Lung (tissue), 12 donors: ENCODE results near the gene FBN3. TPM values are rescaled to one million over a fixed set of nuclear protein-coding genes. Genes with fewer than 3 reads are reported as not detected.

ENCODE experiments used
- ATAC-seq: fragments of 200-7000 bp; cut with Tn5 transposase; one replicate; pipeline ENCODE4 v1.9.1; 2020; ENCODE audit warnings: moderate number of reproducible peaks; ENCODE audit not compliant: insufficient read depth, low FRiP score
- DNase-seq, 3 donors: peaks; one replicate each; pipeline ENCODE4 v3.0.0-alpha.2; 2013 to 2017
- H3K27ac ChIP-seq, 2 donors: one replicate each; pipeline ENCODE4 v1.5.1; 2013; ENCODE audit warnings: mild to moderate bottlenecking in 2 of 2, moderate library complexity in 2 of 2, control low read depth in 1 of 2, inconsistent platforms in 1 of 2, low read depth in 1 of 2, low read length in 1 of 2
- H3K27me3 ChIP-seq, 3 donors: one replicate each; pipeline ENCODE4 v1.5.1; 2013; ENCODE audit warnings: low read length in 2 of 3; ENCODE audit not compliant: control insufficient read depth in 3 of 3, insufficient read depth in 3 of 3
- H3K36me3 ChIP-seq, 4 donors: one replicate each; pipeline ENCODE4 v1.5.1; 2013; ENCODE audit warnings: low read length in 4 of 4, mild to moderate bottlenecking in 1 of 4, moderate library complexity in 1 of 4; ENCODE audit not compliant: control insufficient read depth in 4 of 4, insufficient read depth in 4 of 4
- H3K4me1 ChIP-seq, 5 donors: one replicate each; pipeline ENCODE4 v1.5.1; 2013; ENCODE audit warnings: low read length in 5 of 5, mild to moderate bottlenecking in 2 of 5, moderate library complexity in 1 of 5; ENCODE audit not compliant: control insufficient read depth in 5 of 5, insufficient read depth in 5 of 5
- H3K4me3 ChIP-seq: one replicate; pipeline ENCODE4 v1.5.1; 2013; ENCODE audit warnings: mild to moderate bottlenecking, control low read depth, moderate library complexity
- H3K9ac ChIP-seq, 2 donors: one replicate each; pipeline ENCODE4 v1.5.1; 2013; ENCODE audit warnings: low read length in 2 of 2, control low read depth in 1 of 2; ENCODE audit not compliant: insufficient read depth in 1 of 2
- H3K9me3 ChIP-seq, 4 donors: one replicate each; pipeline ENCODE4 v1.5.1; 2013; ENCODE audit warnings: low read length in 3 of 4, mild to moderate bottlenecking in 1 of 4, moderate library complexity in 1 of 4; ENCODE audit not compliant: control insufficient read depth in 4 of 4, insufficient read depth in 3 of 4
- WGBS, 2 donors: extraction: QIAGEN DNeasy Blood & Tissue Kit; methylation state at CpG; one replicate each; pipeline ENCODE4 v1.1.7; 2013; 5-methylcytosine and 5-hydroxymethylcytosine counted together
- polyA plus RNA-seq, 2 donors: library from polyadenylated mRNA; stranded (reverse); fragments of 200-250 nt; gene quantifications; one replicate each; pipeline ENCODE4 v1.2.1, GENCODE V29; 2013
- total RNA-seq, 2 donors: library from RNA; depleted of rRNA in 1 of 2; stranded (reverse); fragments of >200 nt in 1 of 2; gene quantifications; one replicate each; pipeline ENCODE4 v1.2.1, GENCODE V29; 2014 to 2021
- TF ChIP-seq, protein P1 (sequence below): IDR thresholded peaks from 2 replicates; pipeline ENCODE4 v1.5.1; 2012; ENCODE audit warnings: mild to moderate bottlenecking; ENCODE audit errors: control extremely low read depth, extremely low read depth
- donor health status: control.
- donor health status: control.
- donor health status: Bipolar disorder and iron deficiency.
- donor health status: healthy.
- donor health status: DM: yes; HTN: yes; CAD: no.

Gene FBN3
- total and polyA plus RNA-seq, 4 donors: 0.32 to 26.4 (median 2.1) TPM

DNA sequence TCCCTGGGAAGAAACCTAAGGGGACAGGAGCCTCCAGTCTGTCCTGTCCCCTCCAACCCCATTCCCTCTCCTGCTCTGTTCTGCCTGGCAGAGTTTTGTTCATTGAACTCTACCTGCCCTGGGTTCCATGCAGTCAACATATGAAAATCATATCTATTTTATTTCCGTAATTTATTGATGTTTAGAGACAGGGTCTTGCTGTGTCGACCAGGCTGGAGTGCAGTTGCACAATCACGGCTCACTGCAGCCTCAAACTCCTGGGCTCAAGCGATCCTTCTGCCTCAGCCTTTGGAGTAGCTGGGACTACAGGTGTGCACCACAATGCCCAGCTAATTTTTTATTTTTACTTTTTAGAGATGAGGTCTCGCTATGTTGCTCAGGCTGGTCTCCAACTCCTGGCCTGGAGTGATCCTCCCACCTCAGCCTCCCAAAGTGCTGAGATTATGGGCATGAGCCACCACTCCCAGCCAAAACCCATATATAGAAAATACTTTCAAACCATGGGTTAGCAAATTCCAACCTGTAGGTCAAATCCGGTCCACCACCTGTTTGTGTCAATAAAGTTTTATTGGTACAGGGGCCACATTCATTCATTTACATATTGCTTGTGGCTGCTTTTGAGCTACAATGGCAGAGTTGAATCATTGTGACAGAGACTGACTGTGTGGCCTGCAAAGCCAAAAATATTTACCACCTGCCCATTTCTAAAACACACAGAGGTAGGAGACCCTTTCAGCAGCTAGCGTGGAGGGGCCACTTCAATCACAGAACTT lies 39.3 kb downstream of the FBN3 start:
- no peak for DNase-seq
- Histone ChIP-seq H3K9me3 (peaks cover 0 to 6% (median 0%) of the 10 kb centered on the region in 4 donors), H3K4me1 (peaks cover 0 to 1% (median 0%) of the 10 kb centered on the region in 5 donors), H3K9ac (no peak overlapping the region), H3K27me3 (no peaks in the 10 kb centered on the region), H3K27ac (no peak overlapping the region), H3K36me3 (peaks cover 0 to 9% (median 2%) of the 10 kb centered on the region in 4 donors), H3K4me3 (no peak overlapping the region)
- TF ChIP-seq, protein P1, sequence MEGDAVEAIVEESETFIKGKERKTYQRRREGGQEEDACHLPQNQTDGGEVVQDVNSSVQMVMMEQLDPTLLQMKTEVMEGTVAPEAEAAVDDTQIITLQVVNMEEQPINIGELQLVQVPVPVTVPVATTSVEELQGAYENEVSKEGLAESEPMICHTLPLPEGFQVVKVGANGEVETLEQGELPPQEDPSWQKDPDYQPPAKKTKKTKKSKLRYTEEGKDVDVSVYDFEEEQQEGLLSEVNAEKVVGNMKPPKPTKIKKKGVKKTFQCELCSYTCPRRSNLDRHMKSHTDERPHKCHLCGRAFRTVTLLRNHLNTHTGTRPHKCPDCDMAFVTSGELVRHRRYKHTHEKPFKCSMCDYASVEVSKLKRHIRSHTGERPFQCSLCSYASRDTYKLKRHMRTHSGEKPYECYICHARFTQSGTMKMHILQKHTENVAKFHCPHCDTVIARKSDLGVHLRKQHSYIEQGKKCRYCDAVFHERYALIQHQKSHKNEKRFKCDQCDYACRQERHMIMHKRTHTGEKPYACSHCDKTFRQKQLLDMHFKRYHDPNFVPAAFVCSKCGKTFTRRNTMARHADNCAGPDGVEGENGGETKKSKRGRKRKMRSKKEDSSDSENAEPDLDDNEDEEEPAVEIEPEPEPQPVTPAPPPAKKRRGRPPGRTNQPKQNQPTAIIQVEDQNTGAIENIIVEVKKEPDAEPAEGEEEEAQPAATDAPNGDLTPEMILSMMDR: no peak
- ATAC-seq: no peak
- 94 to 96% methylated on average over 7 of the region's 7 CpGs for WGBS, 2 donors

DNA sequence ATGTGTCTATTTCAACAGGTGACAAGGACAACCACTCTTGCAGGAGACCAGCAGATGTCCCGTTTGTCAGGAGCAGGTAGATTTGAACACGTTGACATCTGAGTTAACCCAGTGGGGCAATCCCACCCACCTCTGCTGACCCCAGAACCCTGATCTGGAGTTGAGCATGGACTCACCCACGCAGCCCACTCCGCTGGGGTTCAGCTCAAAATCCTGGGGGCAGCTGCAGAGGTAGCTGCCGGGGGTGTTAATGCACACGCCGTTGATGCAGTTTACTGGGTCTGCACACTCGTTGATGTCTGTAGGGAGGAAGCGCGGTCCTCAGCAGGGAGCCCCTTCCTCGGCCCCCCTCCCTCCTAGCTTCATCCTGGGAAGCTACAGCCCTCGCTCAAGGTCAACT lies 39.9 kb downstream of the FBN3 start:
- Histone ChIP-seq H3K27ac (no peak overlapping the region), H3K9ac (no peak overlapping the region), H3K4me3 (no peak overlapping the region), H3K4me1 (peaks cover 0 to 1% (median 0%) of the 10 kb centered on the region in 5 donors), H3K9me3 (peaks cover 0 to 6% (median 0%) of the 10 kb centered on the region in 4 donors), H3K27me3 (no peaks in the 10 kb centered on the region), H3K36me3 (peaks cover 0 to 9% (median 2%) of the 10 kb centered on the region in 4 donors)
- WGBS, 2 donors: 68 to 78% methylated on average over 12 of the region's 12 CpGs
- TF ChIP-seq, protein P1: no peak
- ATAC-seq: no peak
- no peak for DNase-seq

DNA sequence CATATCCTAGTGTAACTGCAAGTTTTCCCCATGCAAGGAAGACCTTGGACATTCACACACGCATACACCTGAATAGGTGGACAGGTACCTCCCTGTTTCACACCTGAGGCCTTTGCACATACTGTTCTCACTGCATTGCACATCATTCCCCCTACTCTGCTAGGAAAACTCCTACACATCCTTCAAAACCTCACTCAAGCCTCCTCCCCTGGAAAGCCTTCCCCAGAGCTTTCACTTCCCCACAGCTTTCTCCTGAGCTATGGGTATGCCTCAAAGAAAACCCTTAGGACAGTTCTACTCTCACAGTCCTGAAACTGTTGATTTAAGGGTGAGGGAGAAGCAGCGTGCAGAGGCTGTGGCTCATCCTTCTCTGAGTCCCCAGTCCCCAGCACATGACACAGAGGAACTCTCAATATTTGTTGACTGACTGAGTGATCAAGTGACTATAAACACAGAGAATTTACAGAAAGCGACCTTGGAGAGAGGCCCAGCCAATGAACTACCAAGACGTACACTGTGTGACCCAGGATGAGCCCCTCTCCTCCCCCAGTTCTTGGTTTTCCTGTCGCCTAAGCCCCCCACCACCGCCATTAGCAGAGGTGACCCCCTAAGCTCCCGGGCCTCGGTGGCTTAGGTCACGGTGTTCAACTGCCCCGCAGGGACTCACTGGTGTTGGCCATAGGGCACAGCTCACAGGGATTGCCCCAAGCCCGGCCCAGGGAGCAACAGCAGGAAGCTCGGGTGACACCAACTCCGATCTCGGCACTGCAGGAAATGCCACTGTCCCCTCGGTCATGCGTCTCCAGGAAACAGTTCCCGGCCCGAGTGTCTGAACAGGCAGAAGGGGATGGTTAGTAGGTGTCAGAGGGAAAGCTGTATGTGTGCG lies 40.6 kb downstream of the FBN3 start:
- H3K4me3 ChIP-seq: no peak overlapping the region
- 66 to 70% methylated on average over 19 of the region's 19 CpGs for WGBS, 2 donors
- ATAC-seq (no peak), DNase-seq (no peak)
- H3K36me3 ChIP-seq: peaks cover 0 to 9% (median 2%) of the 10 kb centered on the region in 4 donors
- peaks cover 0 to 1% (median 0%) of the 10 kb centered on the region in 5 donors for H3K4me1 ChIP-seq
- TF ChIP-seq, protein P1: no peak
- H3K9me3 ChIP-seq: peaks cover 0 to 6% (median 0%) of the 10 kb centered on the region in 4 donors
- no peaks in the 10 kb centered on the region for H3K27me3 ChIP-seq
- H3K9ac ChIP-seq: no peak overlapping the region
- no peak overlapping the region for H3K27ac ChIP-seq
